ENCODE measurements around the gene MAP2. TPM values are rescaled to one million over a fixed set of nuclear protein-coding genes. Genes with fewer than 3 reads are reported as not detected.

MAP2 gene
- total and polyA plus RNA-seq, 4 experiments from 2014 or later, result 0.20 to 0.47 (median 0.41) TPM; not detected in 1

DNA sequence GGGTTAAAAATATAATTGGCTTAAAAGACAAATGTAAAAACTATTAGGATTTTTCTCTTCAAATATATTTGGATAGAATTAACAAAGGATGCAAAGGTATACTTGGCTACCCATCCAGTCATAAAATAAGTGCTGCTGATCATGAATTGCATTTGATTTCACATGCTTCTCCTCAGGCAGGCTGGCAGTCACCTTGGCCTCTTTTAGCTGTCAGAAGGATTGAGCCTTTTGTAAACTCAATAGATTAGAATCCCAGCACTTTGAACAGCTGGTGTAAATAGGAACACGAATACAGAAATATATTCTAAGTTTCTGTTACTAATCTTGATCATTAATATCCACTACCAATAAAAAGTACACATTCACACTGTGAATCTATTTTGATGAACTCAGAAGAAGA, 178.4 kb downstream of the MAP2 start:
- CTCF ChIA-PET (ENCODE audit: partially characterized antibody), result no interaction called here
- Mint-ChIP-seq H3K36me3 (no peaks in the 10 kb centered on the region), H3K4me3 (no peak overlapping the region), H3K27me3 (no peaks in the 10 kb centered on the region), H3K9me3 (peaks cover 0 to 2% (median 0%) of the 10 kb centered on the region in 8 donors), H3K27ac (no peak overlapping the region), H3K4me1 (no peaks in the 10 kb centered on the region)
- H3K27me3 ChIP-seq (ENCODE audit: insufficient read depth, low read length), result no peaks in the 10 kb centered on the region
- H3K9me3 ChIP-seq (ENCODE audit: control insufficient read depth in 1 of 2, low read length in 2 of 2), result no peaks in the 10 kb centered on the region
- H3K27ac ChIP-seq (ENCODE audit: low read depth, low read length), result no peak overlapping the region
- H3K36me3 ChIP-seq (ENCODE audit: insufficient read depth, low read length), result no peaks in the 10 kb centered on the region
- no peak for DNase-seq
- intact Hi-C loops (cut with micrococcal nuclease), result no loop called here
- H3K4me1 ChIP-seq (ENCODE audit: insufficient read depth, low read length), result no peaks in the 10 kb centered on the region
- H3K4me3 ChIP-seq (ENCODE audit: low read length in 2 of 2), result no peak overlapping the region
- POLR2A ChIA-PET (ENCODE audit: partially characterized antibody), result no interaction called here

DNA sequence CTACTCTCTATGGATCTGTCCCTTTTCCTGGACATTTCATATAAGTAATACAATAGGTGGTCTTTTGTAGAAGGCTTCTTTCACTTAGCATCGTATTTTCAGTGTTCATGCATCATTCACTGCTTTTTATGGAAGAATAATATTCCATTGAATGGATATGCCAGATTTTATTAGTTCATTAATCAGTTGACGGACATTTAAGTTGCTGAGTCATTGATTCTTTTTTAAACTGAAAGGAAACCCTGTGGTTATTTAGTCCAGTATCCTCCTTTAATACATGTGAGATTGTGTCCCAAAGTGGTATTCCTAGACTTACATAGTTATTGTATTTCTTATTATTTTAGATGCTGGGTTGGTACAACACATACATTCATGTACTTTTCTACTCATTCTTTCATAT, 185.7 kb downstream of the MAP2 start:
- Mint-ChIP-seq H3K27me3 (no peaks in the 10 kb centered on the region), H3K9me3 (no peaks in the 10 kb centered on the region), H3K4me3 (no peak overlapping the region), H3K4me1 (no peaks in the 10 kb centered on the region), H3K27ac (no peak overlapping the region), H3K36me3 (no peaks in the 10 kb centered on the region)
- no peak for DNase-seq
- Histone ChIP-seq H3K9me3 (ENCODE audit: control insufficient read depth in 1 of 2, low read length in 2 of 2) (no peaks in the 10 kb centered on the region), H3K27me3 (ENCODE audit: insufficient read depth, low read length) (no peaks in the 10 kb centered on the region), H3K27ac (ENCODE audit: low read depth, low read length) (no peak overlapping the region), H3K4me1 (ENCODE audit: insufficient read depth, low read length) (no peaks in the 10 kb centered on the region), H3K36me3 (ENCODE audit: insufficient read depth, low read length) (no peaks in the 10 kb centered on the region), H3K4me3 (ENCODE audit: low read length in 2 of 2) (no peak overlapping the region)
- ChIA-PET CTCF (ENCODE audit: partially characterized antibody) (no interaction called here), POLR2A (ENCODE audit: partially characterized antibody) (no interaction called here)
- intact Hi-C loops (cut with micrococcal nuclease), result no loop called here

DNA sequence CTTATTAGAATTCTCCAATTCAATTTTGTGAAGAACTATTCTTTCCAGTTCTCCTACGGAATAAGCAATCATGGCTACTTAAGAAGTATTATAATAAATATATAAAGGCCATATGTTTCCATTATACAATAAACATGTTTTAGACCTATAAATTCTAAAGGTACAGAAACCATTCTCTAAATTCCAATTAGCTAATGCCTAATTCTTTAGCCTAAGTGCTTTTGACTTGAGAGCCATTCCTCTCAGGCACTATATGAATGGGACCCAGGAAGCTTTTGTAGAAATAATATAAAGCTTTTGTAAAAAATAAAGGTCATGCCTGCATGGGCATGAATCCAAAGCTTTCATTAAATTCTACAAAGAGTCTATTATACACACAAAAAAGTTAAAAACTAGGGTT, 186.8 kb downstream of the MAP2 start:
- H3K27me3 Mint-ChIP-seq, result no peaks in the 10 kb centered on the region
- CTCF ChIA-PET (ENCODE audit: partially characterized antibody), result no interaction called here
- H3K36me3 Mint-ChIP-seq, result no peaks in the 10 kb centered on the region

DNA sequence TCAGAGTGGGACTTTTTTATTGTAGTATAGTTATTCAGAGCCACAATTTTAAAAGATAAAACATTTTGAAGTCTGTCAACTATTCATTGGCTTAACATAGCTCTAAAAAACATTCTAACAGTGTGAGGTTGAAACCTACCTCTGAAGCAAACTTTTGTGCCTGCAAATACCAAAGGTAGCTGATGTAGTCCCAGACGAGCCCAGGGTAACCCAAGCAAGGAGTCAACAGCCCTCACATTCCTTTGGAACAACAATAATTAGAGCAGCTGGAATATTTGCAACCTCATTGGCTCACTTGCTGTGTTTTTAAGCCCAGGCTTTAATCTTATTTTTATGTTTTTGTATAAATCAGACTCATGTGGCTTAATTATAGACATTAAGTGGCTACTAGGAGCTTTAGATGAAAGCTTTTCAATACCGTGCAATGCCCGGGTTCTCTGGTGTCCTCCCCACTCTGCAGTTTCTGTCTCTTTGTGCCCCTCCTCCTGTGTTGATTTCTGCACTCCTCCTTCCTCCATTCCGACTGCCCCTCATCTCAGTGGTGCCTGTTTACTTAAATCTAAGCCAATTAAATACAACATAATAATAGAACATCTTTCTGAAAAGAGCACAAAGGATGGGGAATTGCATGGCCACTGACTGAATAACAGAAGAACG, 189.9 kb downstream of the MAP2 start:
- no peaks in the 10 kb centered on the region for H3K4me1 Mint-ChIP-seq
- no peaks in the 10 kb centered on the region for H3K36me3 Mint-ChIP-seq
- CTCF ChIA-PET (ENCODE audit: partially characterized antibody), result no interaction called here
- Histone ChIP-seq H3K4me3 (ENCODE audit: low read length in 2 of 2) (no peak overlapping the region), H3K4me1 (ENCODE audit: insufficient read depth, low read length) (no peaks in the 10 kb centered on the region), H3K36me3 (ENCODE audit: insufficient read depth, low read length) (no peaks in the 10 kb centered on the region), H3K9me3 (ENCODE audit: control insufficient read depth in 1 of 2, low read length in 2 of 2) (no peaks in the 10 kb centered on the region), H3K27ac (ENCODE audit: low read depth, low read length) (no peak overlapping the region), H3K27me3 (ENCODE audit: insufficient read depth, low read length) (no peaks in the 10 kb centered on the region)
- DNase-seq, result no peak
- H3K9me3 Mint-ChIP-seq, result peaks cover 0 to 3% (median 0%) of the 10 kb centered on the region in 8 donors
- no peak overlapping the region for H3K4me3 Mint-ChIP-seq
- no peak overlapping the region for H3K27ac Mint-ChIP-seq
- no peaks in the 10 kb centered on the region for H3K27me3 Mint-ChIP-seq
- POLR2A ChIA-PET (ENCODE audit: partially characterized antibody), result no interaction called here
- intact Hi-C loops (cut with micrococcal nuclease), result no loop called here

More for the DNA sequence above, 186.8 kb downstream of the MAP2 start:
- H3K36me3 ChIP-seq (ENCODE audit: insufficient read depth, low read length), result no peaks in the 10 kb centered on the region
- no peak overlapping the region for H3K27ac Mint-ChIP-seq
- no peaks in the 10 kb centered on the region for H3K4me1 ChIP-seq (ENCODE audit: insufficient read depth, low read length)
- no peak for DNase-seq
- H3K4me3 Mint-ChIP-seq, result no peak overlapping the region
- H3K4me3 ChIP-seq (ENCODE audit: low read length in 2 of 2), result no peak overlapping the region
- H3K9me3 ChIP-seq (ENCODE audit: control insufficient read depth in 1 of 2, low read length in 2 of 2), result no peaks in the 10 kb centered on the region
- intact Hi-C loops (cut with micrococcal nuclease), result no loop called here
- H3K27ac ChIP-seq (ENCODE audit: low read depth, low read length), result no peak overlapping the region
- POLR2A ChIA-PET (ENCODE audit: partially characterized antibody), result no interaction called here
- H3K4me1 Mint-ChIP-seq, result no peaks in the 10 kb centered on the region
- H3K9me3 Mint-ChIP-seq, result peaks cover 0 to under 1% (median 0%) of the 10 kb centered on the region in 8 donors
- H3K27me3 ChIP-seq (ENCODE audit: insufficient read depth, low read length), result no peaks in the 10 kb centered on the region

DNA sequence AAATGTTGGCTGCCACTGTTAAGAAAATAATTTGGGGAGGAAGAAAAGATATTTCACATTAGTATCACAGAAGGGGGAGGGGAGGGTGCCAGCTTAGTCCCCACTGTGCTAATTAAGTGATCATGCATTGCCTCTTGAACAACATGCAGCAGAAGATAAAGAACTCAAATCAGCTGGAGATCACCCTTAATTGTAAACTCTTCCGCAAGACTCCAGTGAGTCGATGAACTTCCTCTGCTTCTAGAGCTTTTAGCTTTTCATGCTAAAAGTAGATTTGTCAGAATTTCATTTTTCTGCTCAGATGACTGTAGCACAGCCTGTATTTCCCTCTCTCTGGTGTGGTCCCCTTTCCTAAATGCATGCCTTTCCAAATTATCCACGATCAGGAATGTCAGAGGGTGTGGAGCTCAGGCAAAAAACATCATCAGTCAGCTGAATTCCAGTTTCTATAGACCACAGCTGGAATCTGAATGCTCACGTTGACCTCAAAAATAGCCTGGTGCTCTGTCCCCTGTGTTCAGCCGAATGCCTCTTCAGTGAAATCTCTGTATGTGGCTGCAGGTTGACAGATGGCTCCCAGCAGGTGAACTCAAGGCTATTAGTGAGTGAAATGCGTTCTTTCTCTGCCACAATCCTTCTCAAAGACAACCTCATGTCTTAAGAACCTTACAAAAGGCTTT, 191.0 kb downstream of the MAP2 start:
- no peak overlapping the region for H3K4me3 Mint-ChIP-seq
- ChIA-PET POLR2A (ENCODE audit: partially characterized antibody) (no interaction called here), CTCF (ENCODE audit: partially characterized antibody) (interaction anchor here (0.9 kb wide), 1 partner anchor 79 kb away, joined by 3 read pairs; no protein-coding TSS in a partner anchor)
- peaks cover 0 to 5% (median 0%) of the 10 kb centered on the region in 8 donors for H3K9me3 Mint-ChIP-seq
- H3K27ac Mint-ChIP-seq, result peak overlapping the region in 1 of 7 donors; percentile 77
- no peaks in the 10 kb centered on the region for H3K36me3 Mint-ChIP-seq
- Histone ChIP-seq H3K9me3 (ENCODE audit: control insufficient read depth in 1 of 2, low read length in 2 of 2) (no peaks in the 10 kb centered on the region), H3K4me3 (ENCODE audit: low read length in 2 of 2) (no peak overlapping the region), H3K4me1 (ENCODE audit: insufficient read depth, low read length) (no peaks in the 10 kb centered on the region), H3K27ac (ENCODE audit: low read depth, low read length) (no peak overlapping the region), H3K27me3 (ENCODE audit: insufficient read depth, low read length) (no peaks in the 10 kb centered on the region), H3K36me3 (ENCODE audit: insufficient read depth, low read length) (no peaks in the 10 kb centered on the region)
- no peak for DNase-seq
- intact Hi-C loops (cut with micrococcal nuclease), result no loop called here
- H3K4me1 Mint-ChIP-seq, result no peaks in the 10 kb centered on the region
- H3K27me3 Mint-ChIP-seq, result no peaks in the 10 kb centered on the region

DNA sequence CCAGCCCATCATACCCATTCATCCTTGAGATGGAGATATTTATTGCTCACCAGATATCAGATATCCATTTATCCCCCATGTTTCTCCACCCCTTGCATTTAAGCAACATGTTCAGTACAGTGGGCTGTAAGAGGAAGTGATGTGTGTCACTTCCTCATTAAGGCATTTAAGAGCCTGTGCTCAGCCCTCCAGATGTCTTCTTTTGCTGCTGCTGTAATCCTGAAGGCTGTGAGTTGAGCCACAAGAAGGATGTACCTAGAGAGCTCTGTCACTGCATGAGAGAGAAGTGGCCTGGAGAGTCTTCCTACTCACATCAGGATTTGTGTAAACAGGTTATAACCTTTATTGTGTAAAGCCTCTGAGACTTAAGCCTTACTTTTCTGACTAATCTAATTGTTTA, 195.9 kb downstream of the MAP2 start:
- Mint-ChIP-seq H3K4me1 (no peaks in the 10 kb centered on the region), H3K9me3 (peaks cover 0 to 5% (median 0%) of the 10 kb centered on the region in 8 donors), H3K27me3 (no peaks in the 10 kb centered on the region), H3K4me3 (no peak overlapping the region), H3K27ac (no peak overlapping the region), H3K36me3 (no peaks in the 10 kb centered on the region)
- POLR2A ChIA-PET (ENCODE audit: partially characterized antibody), result no interaction called here
- no peak overlapping the region for H3K4me3 ChIP-seq (ENCODE audit: low read length in 2 of 2)
- H3K36me3 ChIP-seq (ENCODE audit: insufficient read depth, low read length), result no peaks in the 10 kb centered on the region
- no peak overlapping the region for H3K27ac ChIP-seq (ENCODE audit: low read depth, low read length)
- intact Hi-C loops (cut with micrococcal nuclease), result no loop called here
- CTCF ChIA-PET (ENCODE audit: partially characterized antibody), result no interaction called here
- H3K9me3 ChIP-seq (ENCODE audit: control insufficient read depth in 1 of 2, low read length in 2 of 2), result no peaks in the 10 kb centered on the region
- no peaks in the 10 kb centered on the region for H3K4me1 ChIP-seq (ENCODE audit: insufficient read depth, low read length)
- no peak for DNase-seq
- H3K27me3 ChIP-seq (ENCODE audit: insufficient read depth, low read length), result no peaks in the 10 kb centered on the region

DNA sequence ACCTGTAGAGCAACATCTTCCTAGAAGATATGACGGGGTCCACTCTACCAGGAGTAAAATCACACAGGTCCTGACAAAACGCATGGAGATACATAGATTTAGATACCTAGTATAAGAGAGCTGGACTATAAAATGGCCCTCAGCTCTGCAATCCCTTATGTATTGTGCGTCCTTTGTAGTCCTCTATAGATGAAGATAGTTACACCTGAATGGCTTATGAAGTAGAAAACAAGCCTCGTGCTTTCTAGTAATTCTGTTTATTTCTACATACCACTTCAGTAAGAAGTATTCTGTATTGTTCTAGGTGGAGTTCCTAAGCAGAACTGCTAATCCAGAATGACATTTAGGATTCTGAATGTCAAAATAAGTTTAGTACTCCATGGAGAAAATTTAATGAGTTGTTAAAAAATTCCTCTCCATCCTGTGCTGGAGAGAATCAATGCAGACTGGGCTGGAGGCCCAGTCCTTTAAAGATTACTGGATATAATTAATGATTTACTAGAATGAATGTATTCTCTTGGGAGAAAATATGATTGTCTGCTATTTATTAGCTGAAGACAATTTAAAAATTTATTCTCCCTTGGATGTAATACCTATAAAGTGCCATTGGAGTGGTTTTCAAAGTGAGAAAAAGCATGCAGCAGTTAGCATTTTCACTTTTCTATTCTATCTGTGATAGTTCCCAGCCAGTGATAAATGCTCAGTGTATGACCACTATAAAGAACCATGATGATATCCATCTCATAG, 200.5 kb downstream of the MAP2 start:
- H3K9me3 ChIP-seq (ENCODE audit: control insufficient read depth in 1 of 2, low read length in 2 of 2), result no peaks in the 10 kb centered on the region
- H3K4me1 Mint-ChIP-seq, result no peaks in the 10 kb centered on the region
- no peak overlapping the region for H3K4me3 Mint-ChIP-seq
- peaks cover 0 to 2% (median 0%) of the 10 kb centered on the region in 8 donors for H3K9me3 Mint-ChIP-seq
- ChIA-PET POLR2A (ENCODE audit: partially characterized antibody) (no interaction called here), CTCF (ENCODE audit: partially characterized antibody) (no interaction called here)
- H3K27me3 ChIP-seq (ENCODE audit: insufficient read depth, low read length), result no peaks in the 10 kb centered on the region
- DNase-seq, result no peak
- no peak overlapping the region for H3K4me3 ChIP-seq (ENCODE audit: low read length in 2 of 2)
- no peak overlapping the region for H3K27ac Mint-ChIP-seq
- no peaks in the 10 kb centered on the region for H3K36me3 Mint-ChIP-seq
- no peaks in the 10 kb centered on the region for H3K36me3 ChIP-seq (ENCODE audit: insufficient read depth, low read length)
- intact Hi-C loops (cut with micrococcal nuclease), result no loop called here
- no peaks in the 10 kb centered on the region for H3K27me3 Mint-ChIP-seq
- H3K4me1 ChIP-seq (ENCODE audit: insufficient read depth, low read length), result no peaks in the 10 kb centered on the region
- H3K27ac ChIP-seq (ENCODE audit: low read depth, low read length), result no peak overlapping the region

Measured in CD4-positive, alpha-beta memory T cell (primary cell).